ENCODE measurements around the gene CERCAM.

GRCh38 chr9:128481561-128481960 lies 60.9 kb downstream of the CERCAM start:
- TF ChIP-seq, protein P1, sequence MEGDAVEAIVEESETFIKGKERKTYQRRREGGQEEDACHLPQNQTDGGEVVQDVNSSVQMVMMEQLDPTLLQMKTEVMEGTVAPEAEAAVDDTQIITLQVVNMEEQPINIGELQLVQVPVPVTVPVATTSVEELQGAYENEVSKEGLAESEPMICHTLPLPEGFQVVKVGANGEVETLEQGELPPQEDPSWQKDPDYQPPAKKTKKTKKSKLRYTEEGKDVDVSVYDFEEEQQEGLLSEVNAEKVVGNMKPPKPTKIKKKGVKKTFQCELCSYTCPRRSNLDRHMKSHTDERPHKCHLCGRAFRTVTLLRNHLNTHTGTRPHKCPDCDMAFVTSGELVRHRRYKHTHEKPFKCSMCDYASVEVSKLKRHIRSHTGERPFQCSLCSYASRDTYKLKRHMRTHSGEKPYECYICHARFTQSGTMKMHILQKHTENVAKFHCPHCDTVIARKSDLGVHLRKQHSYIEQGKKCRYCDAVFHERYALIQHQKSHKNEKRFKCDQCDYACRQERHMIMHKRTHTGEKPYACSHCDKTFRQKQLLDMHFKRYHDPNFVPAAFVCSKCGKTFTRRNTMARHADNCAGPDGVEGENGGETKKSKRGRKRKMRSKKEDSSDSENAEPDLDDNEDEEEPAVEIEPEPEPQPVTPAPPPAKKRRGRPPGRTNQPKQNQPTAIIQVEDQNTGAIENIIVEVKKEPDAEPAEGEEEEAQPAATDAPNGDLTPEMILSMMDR (IDR thresholded peaks at IDR 0.05), result no peak
- TF ChIP-seq EP300 (IDR thresholded peaks at IDR 0.05) (no peak), RFX5 (IDR thresholded peaks at IDR 0.05) (no peak), BCL3 (IDR thresholded peaks at IDR 0.05) (no peak), JUN (IDR thresholded peaks at IDR 0.05) (no peak), ESRRA (IDR thresholded peaks at IDR 0.05; ENCODE audit: borderline replicate concordance, low read length) (no peak)
